Nephron progenitor cell (in vitro differentiated cells): Measurements from ENCODE around the gene SELENOO.

Source experiments
- DNase-seq: peaks from one replicate; pipeline ENCODE4 v3.0.0; 2021
- H3K27ac Mint-ChIP-seq: 2 replicates; pipeline ENCODE4 v1.8.0; 2021; ENCODE audit warnings: mild to moderate bottlenecking, moderate library complexity, mixed read lengths
- H3K27me3 Mint-ChIP-seq: 2 replicates; pipeline ENCODE4 v1.8.0; 2021; ENCODE audit warnings: mild to moderate bottlenecking, low read depth, mixed read lengths; ENCODE audit not compliant: poor library complexity
- H3K36me3 Mint-ChIP-seq: 2 replicates; pipeline ENCODE4 v1.8.0; 2021; ENCODE audit warnings: low read depth, mixed read lengths
- H3K4me1 Mint-ChIP-seq: 2 replicates; pipeline ENCODE4 v1.8.0; 2021; ENCODE audit warnings: mixed read lengths
- H3K4me3 Mint-ChIP-seq: 2 replicates; pipeline ENCODE4 v1.8.0; 2021; ENCODE audit warnings: mild to moderate bottlenecking, moderate library complexity, mixed read lengths
- H3K9me3 Mint-ChIP-seq: 2 replicates; pipeline ENCODE4 v1.8.0; 2021; ENCODE audit warnings: mild to moderate bottlenecking, moderate library complexity, mixed read lengths
- CTCF ChIP-seq: fragments of 200-600 bp; sonication (generic); IDR thresholded peaks from 2 replicates; pipeline ENCODE4 v1.5.0; 2021; ENCODE audit warnings: antibody characterized with exemption

SELENOO gene

GRCh38 chr22:50173311-50173982 is 27.4 kb upstream of the SELENOO start:
- H3K27me3 Mint-ChIP-seq: peaks cover 47% of the 10 kb centered on the region
- no peak overlapping the region for H3K27ac Mint-ChIP-seq
- H3K4me1 Mint-ChIP-seq: peaks cover 14% of the 10 kb centered on the region
- H3K36me3 Mint-ChIP-seq: no peaks in the 10 kb centered on the region
- no peaks in the 10 kb centered on the region for H3K9me3 Mint-ChIP-seq
- TF ChIP-seq CTCF: no peak
- no peak for DNase-seq
- H3K4me3 Mint-ChIP-seq: no peak overlapping the region

GRCh38 chr22:50173983-50174355 is 26.8 kb upstream of the SELENOO start:
- H3K27me3 Mint-ChIP-seq: peaks cover 42% of the 10 kb centered on the region
- H3K4me1 Mint-ChIP-seq: peaks cover 14% of the 10 kb centered on the region
- H3K9me3 Mint-ChIP-seq: no peaks in the 10 kb centered on the region
- DNase-seq: no peak
- H3K27ac Mint-ChIP-seq: no peak overlapping the region
- TF ChIP-seq CTCF: no peak
- H3K36me3 Mint-ChIP-seq: no peaks in the 10 kb centered on the region
- no peak overlapping the region for H3K4me3 Mint-ChIP-seq

GRCh38 chr22:50174382-50175190 is 26.2 kb upstream of the SELENOO start:
- no peak for DNase-seq
- TF ChIP-seq CTCF: no peak
- Mint-ChIP-seq H3K4me3 (no peak overlapping the region), H3K4me1 (peaks cover 16% of the 10 kb centered on the region), H3K27ac (no peak overlapping the region), H3K9me3 (no peaks in the 10 kb centered on the region), H3K36me3 (no peaks in the 10 kb centered on the region), H3K27me3 (peaks cover 37% of the 10 kb centered on the region)

- peaks cover 33% of the 10 kb centered on the region for H3K27me3 Mint-ChIP-seq
- TF ChIP-seq CTCF: no peak
- H3K4me1 Mint-ChIP-seq: peaks cover 22% of the 10 kb centered on the region
These were observed 25.7 kb upstream of the SELENOO start for GRCh38 chr22:50175191-50175461.

GRCh38 chr22:50175921-50176849 is 24.6 kb upstream of the SELENOO start:
- Mint-ChIP-seq H3K36me3 (no peaks in the 10 kb centered on the region), H3K4me1 (peaks cover 20% of the 10 kb centered on the region), H3K27ac (no peak overlapping the region), H3K9me3 (no peaks in the 10 kb centered on the region), H3K4me3 (no peak overlapping the region), H3K27me3 (peaks cover 30% of the 10 kb centered on the region)
- no peak for TF ChIP-seq CTCF
- DNase-seq: peak; percentile 8

More at GRCh38 chr22:50175191-50175461, 25.7 kb upstream of the SELENOO start:
- no peak overlapping the region for H3K4me3 Mint-ChIP-seq
- H3K36me3 Mint-ChIP-seq: no peaks in the 10 kb centered on the region
- H3K27ac Mint-ChIP-seq: no peak overlapping the region
- DNase-seq: no peak
- no peaks in the 10 kb centered on the region for H3K9me3 Mint-ChIP-seq
